NT2/D1 (cell line): ENCODE data around the gene MAN1A2.

Source experiments
- SUZ12 ChIP-seq: IDR thresholded peaks from 2 replicates; pipeline ENCODE4 v1.6.1; 2011; ENCODE audit not compliant: insufficient read length, insufficient read depth; ENCODE audit errors: extremely low read depth
- ZNF274 ChIP-seq: IDR thresholded peaks from 2 replicates; pipeline ENCODE4 v1.6.1; 2011; ENCODE audit warnings: mild to moderate bottlenecking, low read depth, low read length

GRCh38 chr1:117370071-117370470, 2.8 kb downstream of the MAN1A2 start:
- TF ChIP-seq ZNF274, result no peak
- TF ChIP-seq SUZ12, result no peak
